Measurements from ENCODE around the gene CST8.

DNA sequence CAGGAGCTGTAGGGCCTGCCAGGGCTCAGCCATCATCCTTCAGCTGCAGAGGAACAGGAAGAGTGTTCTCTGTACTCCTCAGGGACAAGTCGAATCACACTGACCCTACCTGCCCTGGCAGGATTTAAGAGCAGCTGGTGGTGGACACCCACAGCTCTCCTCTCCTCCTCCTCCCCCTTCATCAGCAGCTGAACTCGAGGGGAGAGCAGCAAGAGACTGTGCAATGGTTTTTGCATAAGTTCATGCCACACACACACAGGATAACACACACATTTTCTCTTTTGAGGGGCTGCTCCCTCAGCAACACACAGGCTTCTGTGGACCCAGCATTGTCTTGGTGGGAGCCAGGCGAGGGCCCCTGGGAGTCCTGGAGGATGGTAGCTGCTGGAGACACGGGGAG is 38.1 kb upstream of the CST8 start, which contains the start of gene CST11:
- TF ChIP-seq, protein P1, sequence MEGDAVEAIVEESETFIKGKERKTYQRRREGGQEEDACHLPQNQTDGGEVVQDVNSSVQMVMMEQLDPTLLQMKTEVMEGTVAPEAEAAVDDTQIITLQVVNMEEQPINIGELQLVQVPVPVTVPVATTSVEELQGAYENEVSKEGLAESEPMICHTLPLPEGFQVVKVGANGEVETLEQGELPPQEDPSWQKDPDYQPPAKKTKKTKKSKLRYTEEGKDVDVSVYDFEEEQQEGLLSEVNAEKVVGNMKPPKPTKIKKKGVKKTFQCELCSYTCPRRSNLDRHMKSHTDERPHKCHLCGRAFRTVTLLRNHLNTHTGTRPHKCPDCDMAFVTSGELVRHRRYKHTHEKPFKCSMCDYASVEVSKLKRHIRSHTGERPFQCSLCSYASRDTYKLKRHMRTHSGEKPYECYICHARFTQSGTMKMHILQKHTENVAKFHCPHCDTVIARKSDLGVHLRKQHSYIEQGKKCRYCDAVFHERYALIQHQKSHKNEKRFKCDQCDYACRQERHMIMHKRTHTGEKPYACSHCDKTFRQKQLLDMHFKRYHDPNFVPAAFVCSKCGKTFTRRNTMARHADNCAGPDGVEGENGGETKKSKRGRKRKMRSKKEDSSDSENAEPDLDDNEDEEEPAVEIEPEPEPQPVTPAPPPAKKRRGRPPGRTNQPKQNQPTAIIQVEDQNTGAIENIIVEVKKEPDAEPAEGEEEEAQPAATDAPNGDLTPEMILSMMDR (IDR thresholded peaks at IDR 0.05), result no peak
- TF ChIP-seq HDAC2 (IDR thresholded peaks at IDR 0.05) (no peak), POLR2A (IDR thresholded peaks at IDR 0.05; ENCODE audit: low read length) (no peak), SMC3 (IDR thresholded peaks at IDR 0.05) (no peak), JUN (IDR thresholded peaks at IDR 0.05) (no peak), TP53 (CRISPR knock-in tag; IDR thresholded peaks at IDR 0.05) (no peak), PBX3 (IDR thresholded peaks at IDR 0.05) (no peak), RFX5 (IDR thresholded peaks at IDR 0.05) (no peak), CHD2 (IDR thresholded peaks at IDR 0.05; ENCODE audit: low read length, partially characterized antibody) (no peak), GATA3 (IDR thresholded peaks at IDR 0.05; ENCODE audit: borderline replicate concordance) (no peak), ELK1 (IDR thresholded peaks at IDR 0.05; ENCODE audit: low read depth, low read length) (no peak)
- TF ChIP-seq, protein P2, sequence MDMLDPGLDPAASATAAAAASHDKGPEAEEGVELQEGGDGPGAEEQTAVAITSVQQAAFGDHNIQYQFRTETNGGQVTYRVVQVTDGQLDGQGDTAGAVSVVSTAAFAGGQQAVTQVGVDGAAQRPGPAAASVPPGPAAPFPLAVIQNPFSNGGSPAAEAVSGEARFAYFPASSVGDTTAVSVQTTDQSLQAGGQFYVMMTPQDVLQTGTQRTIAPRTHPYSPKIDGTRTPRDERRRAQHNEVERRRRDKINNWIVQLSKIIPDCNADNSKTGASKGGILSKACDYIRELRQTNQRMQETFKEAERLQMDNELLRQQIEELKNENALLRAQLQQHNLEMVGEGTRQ (IDR thresholded peaks at IDR 0.05), result no peak
- TF ChIP-seq, protein P3, sequence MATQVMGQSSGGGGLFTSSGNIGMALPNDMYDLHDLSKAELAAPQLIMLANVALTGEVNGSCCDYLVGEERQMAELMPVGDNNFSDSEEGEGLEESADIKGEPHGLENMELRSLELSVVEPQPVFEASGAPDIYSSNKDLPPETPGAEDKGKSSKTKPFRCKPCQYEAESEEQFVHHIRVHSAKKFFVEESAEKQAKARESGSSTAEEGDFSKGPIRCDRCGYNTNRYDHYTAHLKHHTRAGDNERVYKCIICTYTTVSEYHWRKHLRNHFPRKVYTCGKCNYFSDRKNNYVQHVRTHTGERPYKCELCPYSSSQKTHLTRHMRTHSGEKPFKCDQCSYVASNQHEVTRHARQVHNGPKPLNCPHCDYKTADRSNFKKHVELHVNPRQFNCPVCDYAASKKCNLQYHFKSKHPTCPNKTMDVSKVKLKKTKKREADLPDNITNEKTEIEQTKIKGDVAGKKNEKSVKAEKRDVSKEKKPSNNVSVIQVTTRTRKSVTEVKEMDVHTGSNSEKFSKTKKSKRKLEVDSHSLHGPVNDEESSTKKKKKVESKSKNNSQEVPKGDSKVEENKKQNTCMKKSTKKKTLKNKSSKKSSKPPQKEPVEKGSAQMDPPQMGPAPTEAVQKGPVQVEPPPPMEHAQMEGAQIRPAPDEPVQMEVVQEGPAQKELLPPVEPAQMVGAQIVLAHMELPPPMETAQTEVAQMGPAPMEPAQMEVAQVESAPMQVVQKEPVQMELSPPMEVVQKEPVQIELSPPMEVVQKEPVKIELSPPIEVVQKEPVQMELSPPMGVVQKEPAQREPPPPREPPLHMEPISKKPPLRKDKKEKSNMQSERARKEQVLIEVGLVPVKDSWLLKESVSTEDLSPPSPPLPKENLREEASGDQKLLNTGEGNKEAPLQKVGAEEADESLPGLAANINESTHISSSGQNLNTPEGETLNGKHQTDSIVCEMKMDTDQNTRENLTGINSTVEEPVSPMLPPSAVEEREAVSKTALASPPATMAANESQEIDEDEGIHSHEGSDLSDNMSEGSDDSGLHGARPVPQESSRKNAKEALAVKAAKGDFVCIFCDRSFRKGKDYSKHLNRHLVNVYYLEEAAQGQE (IDR thresholded peaks at IDR 0.05), result no peak

Data from A549 (cell line).